GM20431 (cell line): ENCODE results near the gene CCL14.
"Not testable (repeated sequence)": the region's sequence is repeated elsewhere in the genome, so short reads cannot be mapped to it uniquely, and the experiment has no call there.

Experiments used
- in situ Hi-C: fragments of 300-500 bp; cut with MseI, MboI; formaldehyde crosslinking; loops from one replicate; pipeline ENCODE4 v1.15.0; 2020; ENCODE audit warnings: low sequenced_read_pairs; ENCODE audit not compliant: unreplicated experiment

Gene CCL14

DNA sequence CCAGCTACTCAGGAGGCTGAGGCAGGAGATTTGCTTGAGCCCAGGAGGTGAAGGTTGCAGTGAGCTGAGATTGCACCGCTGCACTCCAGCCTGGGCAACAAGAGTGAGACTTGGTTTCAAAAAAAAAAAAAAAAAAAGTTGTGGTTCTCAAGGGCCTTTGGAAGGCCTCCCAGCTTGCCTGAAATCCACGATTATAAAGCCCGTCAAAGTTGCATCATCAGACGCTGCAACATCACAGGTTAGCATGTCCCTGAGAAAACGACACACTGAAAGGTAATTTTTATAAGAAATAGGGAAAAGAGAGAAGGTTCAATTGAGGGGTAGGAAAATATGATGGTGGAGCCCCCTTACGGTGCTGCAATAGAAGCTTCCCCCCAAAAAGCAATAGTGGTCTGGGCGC, 38.4 kb downstream of the CCL14 start:
- in situ Hi-C loops = no loop called here

DNA sequence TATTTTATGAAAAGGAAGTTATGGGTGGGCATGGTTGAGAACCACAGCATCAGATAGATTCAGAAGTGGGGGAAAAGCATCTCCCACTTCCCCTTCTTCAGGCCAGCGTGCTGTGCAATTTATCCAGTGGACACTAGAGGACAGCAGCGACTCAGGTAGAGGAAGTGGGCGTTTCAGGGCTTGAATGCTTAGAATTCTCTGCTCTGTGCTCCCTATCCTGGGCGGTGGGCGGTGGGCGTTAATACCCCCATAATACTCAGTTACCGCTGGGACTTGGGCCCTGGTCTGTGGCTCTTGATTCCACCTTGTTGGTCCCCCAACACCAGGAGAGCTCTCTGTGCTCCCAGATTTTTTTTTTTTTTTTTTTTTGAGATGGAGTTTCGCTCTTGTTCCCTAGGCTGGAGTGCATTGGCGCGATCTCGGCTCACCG, 39.4 kb downstream of the CCL14 start:
- in situ Hi-C loops = no loop called here

DNA sequence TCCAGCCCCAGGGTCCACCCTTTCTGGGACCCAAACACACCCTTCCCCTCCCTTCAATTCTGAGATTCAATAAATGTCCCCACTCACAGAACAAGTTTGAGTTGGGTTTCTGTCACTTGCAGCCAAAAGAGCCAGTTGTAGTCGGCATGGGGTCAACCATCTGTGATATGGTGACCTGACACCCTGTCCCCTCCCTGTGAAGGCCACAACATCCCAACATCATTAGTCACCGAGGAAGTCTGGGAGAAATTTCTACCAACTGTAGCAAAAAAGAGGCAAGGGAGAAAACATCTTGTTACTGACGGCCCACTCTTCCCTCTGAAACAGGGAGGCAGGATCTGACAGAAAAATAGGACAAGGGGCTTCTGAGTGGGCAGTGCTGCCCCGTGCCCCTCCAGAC, 42.4 kb downstream of the CCL14 start:
- in situ Hi-C loops = no loop called here

DNA sequence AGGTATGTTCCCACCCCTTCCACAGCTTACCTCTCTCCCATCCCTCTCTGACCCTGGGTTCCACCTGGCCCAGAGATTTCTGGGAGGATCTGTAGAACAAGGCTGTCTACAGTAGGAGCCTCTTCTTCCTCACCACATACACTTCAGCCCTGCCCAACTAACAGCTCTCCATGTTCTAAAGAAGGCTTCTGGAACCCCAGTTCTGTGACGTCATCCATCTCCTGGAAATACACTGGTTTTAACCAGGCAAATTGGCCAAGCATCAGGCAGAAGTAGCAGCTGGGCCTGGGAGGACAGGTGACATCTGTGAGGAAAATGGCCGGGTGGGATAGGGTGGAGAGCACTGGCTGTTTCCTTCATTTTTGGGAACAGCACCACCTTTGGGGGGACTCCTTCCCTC, 43.0 kb downstream of the CCL14 start, which contains the start of gene LYZL6:
Gene LYZL6 (minus strand): TSS at position 177 of the 400 bp plus-strand sequence. CDS start 4,357 bp downstream, outside the sequence.
- in situ Hi-C loops = no loop called here

DNA sequence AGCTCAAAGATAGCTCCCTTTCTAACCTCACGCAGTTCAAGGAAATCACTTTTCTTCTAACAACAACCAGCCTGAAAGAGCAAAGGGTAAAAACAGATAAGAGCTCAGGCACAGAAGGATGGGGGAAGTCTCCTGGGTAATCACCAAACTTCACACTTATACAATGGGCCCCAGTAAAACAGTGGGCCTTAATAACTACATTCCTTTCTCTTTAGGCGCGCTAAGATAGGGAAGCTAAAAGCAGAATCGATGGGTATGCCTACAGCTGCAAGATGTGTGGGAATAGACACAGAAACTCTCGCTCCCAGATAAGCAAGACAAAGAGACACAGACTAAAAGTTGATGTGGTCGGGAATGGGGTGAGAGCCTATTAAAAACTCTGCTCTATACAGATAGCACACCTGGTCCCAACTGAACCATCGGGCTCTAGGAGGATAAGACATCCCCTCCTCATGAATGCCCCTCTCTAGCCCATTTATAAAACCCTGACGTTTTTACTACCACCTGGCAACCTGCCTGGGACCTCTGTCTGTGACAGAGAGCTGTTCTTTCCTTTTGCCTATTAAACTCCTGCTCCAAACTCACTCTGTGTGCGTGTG, 43.8 kb downstream of the CCL14 start:
- in situ Hi-C loops = no loop called here

DNA sequence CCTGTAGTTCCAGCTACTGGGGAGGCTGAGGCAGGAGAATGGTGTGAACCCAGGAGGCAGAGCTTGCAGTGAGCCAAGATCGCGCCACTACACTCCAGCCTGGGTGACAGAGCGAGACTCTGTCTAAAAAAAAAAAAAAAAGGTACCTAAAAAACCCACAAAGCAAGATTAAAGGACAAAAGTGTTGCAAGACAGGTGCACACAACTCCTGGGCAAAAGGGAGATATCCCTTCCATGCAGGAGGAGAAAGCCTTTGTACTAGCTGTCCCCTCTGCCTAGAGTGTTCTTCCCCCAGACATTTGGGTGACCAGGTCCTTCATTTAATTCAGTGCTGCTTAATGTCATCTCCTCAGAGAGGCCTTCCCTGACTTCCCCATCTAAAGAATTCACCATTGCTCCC, 48.0 kb downstream of the CCL14 start:
- in situ Hi-C loops = not testable (repeated sequence)

DNA sequence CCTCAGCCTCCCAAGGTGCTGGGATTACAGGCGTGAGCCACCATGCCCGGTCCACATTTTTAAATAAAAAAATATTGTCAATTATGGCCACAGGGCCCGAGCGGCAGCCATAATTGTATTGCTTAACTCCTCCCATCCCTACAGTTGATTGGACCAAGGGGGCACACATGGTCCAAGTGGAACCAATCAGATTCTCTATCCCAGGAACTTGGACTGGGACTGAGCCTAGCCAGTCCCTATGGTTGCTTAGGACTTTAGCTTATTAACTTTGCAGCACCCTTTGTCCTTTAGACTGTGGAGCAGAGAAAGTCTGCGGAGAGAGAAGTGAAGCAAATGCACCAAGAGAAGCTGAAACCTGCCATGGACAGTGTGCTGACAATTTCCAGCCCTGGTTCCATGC, 50.5 kb downstream of the CCL14 start:
- in situ Hi-C loops = no loop called here

DNA sequence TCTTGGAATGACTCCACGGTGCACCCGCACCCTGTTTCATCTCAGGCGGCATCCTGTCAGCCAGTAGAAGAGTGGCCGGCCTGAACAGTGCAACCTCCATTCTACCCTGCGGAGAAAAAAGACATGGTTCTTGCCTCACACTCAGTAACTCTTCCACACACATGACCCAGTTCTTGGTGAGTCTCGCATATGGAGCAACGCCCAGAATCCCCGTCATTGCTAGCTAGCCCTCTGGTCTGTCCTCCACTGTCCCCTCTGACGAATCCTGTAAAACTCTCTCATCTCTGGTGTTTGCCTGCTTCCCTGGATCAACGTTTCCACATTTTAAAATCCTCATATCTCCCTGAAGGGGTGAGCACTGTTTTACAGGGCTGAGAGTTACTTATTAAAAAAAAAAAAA, 51.8 kb downstream of the CCL14 start:
- in situ Hi-C loops = no loop called here
